OCI-LY7 (cell line): Measurements from ENCODE around the gene MBOAT2. TPM values are rescaled to one million over a fixed set of nuclear protein-coding genes. Genes with fewer than 3 reads are reported as not detected.

Experiments used
- BruUV-seq: library from RNA; stranded (reverse); fragments of 400-500 nt; replicated peaks from 2 replicates; lab custom pipeline; 2021; lab: Mats Ljungman, UMichigan
- CTCF ChIA-PET: fragments of 300-600 bp; sonication (Branson Sonifier 250); formaldehyde crosslinking; loops from one replicate; lab custom pipeline; 2022; ENCODE audit warnings: antibody characterized with exemption; ENCODE audit not compliant: unreplicated experiment; lab: Charles Lee
- POLR2A ChIA-PET: fragments of 300-600 bp; sonication (Branson Sonifier 250); formaldehyde crosslinking; loops from one replicate; lab custom pipeline; 2022; ENCODE audit warnings: antibody characterized with exemption; lab: Charles Lee
- DNase-seq: peaks from one replicate; pipeline ENCODE4 v3.0.0-alpha.2; 2015; ENCODE audit warnings: low spot score
- H2AFZ ChIP-seq: fragments of 200-600 bp; sonication (generic), shearing (Covaris generic); 2 replicates; pipeline ENCODE4 v1.6.1; 2014; ENCODE audit warnings: mild to moderate bottlenecking, antibody characterized with exemption, low read length, moderate library complexity
- H3K27ac ChIP-seq: fragments of 200-600 bp; sonication (generic); 2 replicates; pipeline ENCODE4 v1.5.1; 2014; ENCODE audit warnings: mixed run types, low read depth, mild to moderate bottlenecking, moderate library complexity, low read length, inconsistent platforms; ENCODE audit not compliant: poor library complexity, severe bottlenecking
- H3K36me3 ChIP-seq: fragments of 200-600 bp; sonication (generic); 2 replicates; pipeline ENCODE4 v1.6.1; 2014; ENCODE audit warnings: mild to moderate bottlenecking, antibody characterized with exemption, low read length, moderate library complexity, mixed read lengths; ENCODE audit not compliant: insufficient read depth
- H3K4me1 ChIP-seq: fragments of 200-600 bp; sonication (generic); 2 replicates; pipeline ENCODE4 v1.5.1; 2014; ENCODE audit warnings: mild to moderate bottlenecking, low read length; ENCODE audit not compliant: insufficient read depth, poor library complexity, severe bottlenecking
- H3K4me2 ChIP-seq: fragments of 200-600 bp; sonication (generic); 2 replicates; pipeline ENCODE4 v1.6.1; 2014; ENCODE audit warnings: mild to moderate bottlenecking, low read length
- H3K4me3 ChIP-seq: fragments of 200-600 bp; sonication (generic); 2 replicates; pipeline ENCODE4 v1.5.1; 2014; ENCODE audit warnings: mild to moderate bottlenecking, low read depth, low read length; ENCODE audit not compliant: poor library complexity, severe bottlenecking
- H3K79me2 ChIP-seq: fragments of 200-600 bp; sonication (generic); 2 replicates; pipeline ENCODE4 v1.6.1; 2016; ENCODE audit warnings: low read depth, mild to moderate bottlenecking, low read length, moderate library complexity, mixed read lengths; ENCODE audit not compliant: insufficient read depth
- H3K9me2 ChIP-seq: fragments of 200-600 bp; sonication (generic); 2 replicates; pipeline ENCODE4 v1.6.1; 2016; ENCODE audit warnings: mild to moderate bottlenecking, low read length, mixed read lengths; ENCODE audit not compliant: insufficient read depth
- H3K9me3 ChIP-seq: fragments of 200-600 bp; sonication (generic); 2 replicates; pipeline ENCODE4 v1.6.1; 2014; ENCODE audit warnings: mild to moderate bottlenecking, mixed run types, low read length, mixed read lengths
- H4K20me1 ChIP-seq: fragments of 200-600 bp; sonication (generic); 2 replicates; pipeline ENCODE4 v1.6.1; 2014; ENCODE audit warnings: mild to moderate bottlenecking, antibody characterized with exemption, low read length, moderate library complexity, mixed read lengths; ENCODE audit not compliant: insufficient read depth
- CTCF ChIP-seq: fragments of 200-600 bp; sonication (generic); conservative IDR thresholded peaks from 2 replicates; pipeline ENCODE4 v1.5.1; 2014; ENCODE audit warnings: mild to moderate bottlenecking, antibody characterized with exemption, low read length, moderate library complexity, mixed read lengths
- EZH2phosphoT487 ChIP-seq: fragments of 200-600 bp; sonication (generic); IDR thresholded peaks from 2 replicates; pipeline ENCODE4 v1.6.1; 2018; ENCODE audit warnings: low read depth, borderline replicate concordance, mild to moderate bottlenecking, mixed run types, antibody characterized with exemption, low read length, moderate library complexity, mixed read lengths
- intact Hi-C: fragments of 100-400 bp; cut with micrococcal nuclease; formaldehyde crosslinking; loops from one replicate; pipeline ENCODE4 v1.10.0; 2022; ENCODE audit not compliant: unreplicated experiment
- total RNA-seq, 2 experiments: library from RNA; depleted of rRNA in 1 of 2; stranded (reverse); fragments of >200 nt in 1 of 2; shearing (Covaris generic) in 1 of 2; gene quantifications; 2 replicates each; pipeline ENCODE4 v1.2.3, GENCODE V29; 2014 to 2022

Gene MBOAT2
- total RNA-seq, 2 experiments from 2014 or later, result 0.28 to 0.93 TPM

GRCh38 chr2:8989536-8990079 is 13.9 kb downstream of the MBOAT2 start:
- TF ChIP-seq EZH2phosphoT487, result no peak
- no peak for TF ChIP-seq CTCF
- intact Hi-C loops, result loop anchor here (5.0 kb wide), 1 partner anchor 117 kb away; no protein-coding TSS in a partner anchor
- Histone ChIP-seq H3K9me3 (no peaks in the 10 kb centered on the region), H4K20me1 (no peaks in the 10 kb centered on the region), H3K9me2 (no peaks in the 10 kb centered on the region), H3K36me3 (no peaks in the 10 kb centered on the region), H3K4me1 (no peaks in the 10 kb centered on the region), H3K4me3 (no peak overlapping the region), H3K79me2 (no peaks in the 10 kb centered on the region), H3K4me2 (no peak overlapping the region), H2AFZ (no peak overlapping the region), H3K27ac (no peak overlapping the region)
- no TSS peak for BruUV-seq
- CTCF ChIA-PET, result no interaction called here
- POLR2A ChIA-PET, result no interaction called here
- DNase-seq, result no peak

GRCh38 chr2:8987410-8987809 is 16.1 kb downstream of the MBOAT2 start:
- POLR2A ChIA-PET, result no interaction called here
- Histone ChIP-seq H3K4me1 (no peaks in the 10 kb centered on the region), H2AFZ (no peak overlapping the region), H4K20me1 (no peaks in the 10 kb centered on the region), H3K4me2 (no peak overlapping the region), H3K4me3 (no peak overlapping the region), H3K9me2 (no peaks in the 10 kb centered on the region), H3K27ac (no peak overlapping the region), H3K9me3 (no peaks in the 10 kb centered on the region), H3K79me2 (no peaks in the 10 kb centered on the region), H3K36me3 (no peaks in the 10 kb centered on the region)
- no peak for DNase-seq
- intact Hi-C loops, result loop anchor here (5.0 kb wide), 1 partner anchor 115 kb away; no protein-coding TSS in a partner anchor
- CTCF ChIA-PET, result no interaction called here
- TF ChIP-seq CTCF, result no peak
- no peak for TF ChIP-seq EZH2phosphoT487
- BruUV-seq, result no TSS peak

DNA sequence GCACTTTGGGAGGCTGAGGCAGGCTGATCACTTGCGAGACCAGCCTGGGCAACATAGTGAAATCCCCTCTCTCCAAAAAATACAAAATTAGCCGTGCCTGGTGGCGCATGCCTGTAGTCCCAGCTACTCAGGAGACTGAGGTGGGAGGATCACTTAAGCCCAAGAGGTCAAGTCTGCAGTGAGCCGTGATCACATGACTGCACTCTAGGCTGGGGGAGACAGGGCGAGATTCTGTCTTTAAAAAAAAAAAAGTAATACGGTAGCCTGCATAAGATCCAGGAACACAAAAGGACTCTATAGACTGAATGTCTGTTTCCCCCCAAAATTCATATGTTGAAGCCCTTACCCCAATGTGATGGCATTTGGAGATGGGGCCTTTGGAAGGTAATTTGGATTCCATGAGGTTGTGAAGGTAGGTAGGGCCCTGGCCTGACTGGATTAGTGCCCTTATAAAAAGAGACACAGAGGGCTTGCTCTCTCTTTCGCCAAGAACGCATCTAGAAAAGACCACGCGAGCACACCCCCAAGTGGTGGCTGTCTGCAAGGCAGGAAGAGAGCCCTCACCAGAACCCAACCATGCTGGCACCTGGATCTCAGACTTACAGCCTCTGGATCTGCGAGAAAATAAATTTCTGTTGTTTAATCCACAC is 17.0 kb downstream of the MBOAT2 start:
- no peaks in the 10 kb centered on the region for H3K9me3 ChIP-seq
- H3K4me1 ChIP-seq, result no peaks in the 10 kb centered on the region
- peak; percentile 81 for TF ChIP-seq CTCF
- TF ChIP-seq EZH2phosphoT487, result no peak
- H3K79me2 ChIP-seq, result no peaks in the 10 kb centered on the region
- no peaks in the 10 kb centered on the region for H3K9me2 ChIP-seq
- DNase-seq, result peak; percentile 50
- no peak overlapping the region for H3K4me2 ChIP-seq
- ChIA-PET CTCF (interaction anchor here (0.6 kb wide), 1 partner anchor 131 kb away, joined by 3 read pairs; no protein-coding TSS in a partner anchor), POLR2A (interaction anchor here (0.6 to 0.7 kb wide), 3 partner anchors 19 to 1813 kb away, joined by 3 to 4 read pairs (median 3); no protein-coding TSS in a partner anchor)
- no peaks in the 10 kb centered on the region for H3K36me3 ChIP-seq
- no peak overlapping the region for H2AFZ ChIP-seq
- intact Hi-C loops, result loop anchor here (5.0 kb wide), 1 partner anchor 114 kb away; no protein-coding TSS in a partner anchor
- H3K4me3 ChIP-seq, result no peak overlapping the region
- H4K20me1 ChIP-seq, result no peaks in the 10 kb centered on the region
- no TSS peak for BruUV-seq
- no peak overlapping the region for H3K27ac ChIP-seq
